SK-N-MC (cell line): Measurements from ENCODE around the gene CLDN25.

Experiments
- EZH2 ChIP-seq: fragments of 200-600 bp; sonication (generic); IDR thresholded peaks from one replicate; pipeline ENCODE4 v1.6.1; 2017; ENCODE audit warnings: antibody characterized with exemption
- POLR2AphosphoS5 ChIP-seq: IDR thresholded peaks from 2 replicates; pipeline ENCODE4 v1.6.1; 2012; ENCODE audit warnings: mild to moderate bottlenecking, low read depth, low read length, borderline replicate concordance

- no peak for TF ChIP-seq POLR2AphosphoS5
- no peak for TF ChIP-seq EZH2
Measured at GRCh38 chr11:113808931-113809330, 29.3 kb downstream of the CLDN25 start.
